B cell (primary cell): ENCODE measurements around the gene SLC9A3. TPM values are rescaled to one million over a fixed set of nuclear protein-coding genes. Genes with fewer than 3 reads are reported as not detected.

Experiments
- ATAC-seq: fragments of 200-7000 bp; cut with Tn5 transposase; one replicate; pipeline ENCODE4 v1.10.0; 2021; ENCODE audit warnings: low read depth, mild to moderate bottlenecking, moderate number of reproducible peaks, moderate library complexity
- CTCF ChIA-PET: fragments of 350-600 bp; sonication (Branson Sonifier 250); formaldehyde crosslinking; loops from one replicate; lab custom pipeline; 2021; ENCODE audit warnings: antibody characterized with exemption, inconsistent platforms; lab: Charles Lee
- POLR2A ChIA-PET: fragments of 350-600 bp; sonication (Branson Sonifier 250); formaldehyde crosslinking; loops from one replicate; lab custom pipeline; 2021; ENCODE audit warnings: antibody characterized with exemption; lab: Charles Lee
- DNase-seq: peaks from one replicate; pipeline ENCODE4 v3.0.0; 2013
- H2AFZ ChIP-seq: 2 replicates; pipeline ENCODE4 v1.6.1; 2012; ENCODE audit warnings: mild to moderate bottlenecking, low read depth, low read length; ENCODE audit not compliant: insufficient read depth, poor library complexity, severe bottlenecking
- H3K27ac ChIP-seq, 2 donors: 1 replicate in 1 of 2; 2 replicates in 1 of 2; pipeline ENCODE4 v1.5.1; 2012 to 2013; ENCODE audit warnings: low read length in 2 of 2, mild to moderate bottlenecking in 2 of 2, moderate library complexity in 1 of 2
- H3K27me3 ChIP-seq, 4 experiments: fragments of 200-600 bp in 1 of 4; sonication (generic) in 1 of 4; replicated peaks in 1 of 4; 1 replicate in 2 of 4; 2 replicates in 2 of 4; pipeline versions ENCODE4 v1.6.1 to v1.7.0; 2013 to 2016; ENCODE audit warnings: low read length in 3 of 4, mild to moderate bottlenecking in 2 of 4, mixed read lengths in 1 of 4, moderate library complexity in 1 of 4; ENCODE audit not compliant: insufficient read depth in 4 of 4, control insufficient read depth in 3 of 4; ENCODE audit errors: control extremely low read depth in 1 of 4
- H3K36me3 ChIP-seq, 2 experiments: replicated peaks in 1 of 2; 1 replicate in 1 of 2; 2 replicates in 1 of 2; pipeline versions ENCODE4 v1.6.1 to v1.7.1; 2013; ENCODE audit warnings: low read length in 1 of 2; ENCODE audit not compliant: insufficient read depth in 2 of 2, control insufficient read depth in 1 of 2; ENCODE audit errors: control extremely low read depth in 1 of 2, extremely low read depth in 1 of 2
- H3K4me1 ChIP-seq, 2 donors: fragments of 200-600 bp in 1 of 2; sonication (generic) in 1 of 2; 1 replicate in 1 of 2; 2 replicates in 1 of 2; pipeline versions ENCODE4 v1.5.1 to v1.6.1; 2013 to 2017; ENCODE audit warnings: low read length in 2 of 2; ENCODE audit not compliant: control insufficient read depth in 2 of 2, insufficient read depth in 2 of 2
- H3K4me2 ChIP-seq: replicated peaks from 2 replicates; pipeline ENCODE3; 2012; ENCODE audit warnings: mild to moderate bottlenecking, low read depth, low read length; ENCODE audit not compliant: poor library complexity, severe bottlenecking
- H3K4me3 ChIP-seq, 5 experiments: fragments of 200-600 bp in 1 of 5; sonication (generic) in 1 of 5; 1 replicate in 3 of 5; 2 replicates in 2 of 5; pipeline versions ENCODE4 v1.5.1 to v1.7.0; 2011 to 2016; ENCODE audit warnings: low read length in 4 of 5, mild to moderate bottlenecking in 4 of 5, low read depth in 2 of 5, control low read depth in 1 of 5, moderate library complexity in 1 of 5; ENCODE audit not compliant: insufficient read depth in 1 of 5; ENCODE audit errors: control extremely low read depth in 1 of 5, extremely low read depth in 1 of 5
- H3K79me2 ChIP-seq: fragments of 200-600 bp; sonication (generic); one replicate; pipeline ENCODE4 v1.6.0; 2016; ENCODE audit warnings: low read length; ENCODE audit not compliant: control insufficient read depth, insufficient read depth
- H3K9ac ChIP-seq: fragments of 200-600 bp; sonication (generic); 2 replicates; pipeline ENCODE4 v1.6.1; 2017; ENCODE audit warnings: mild to moderate bottlenecking, low read length, moderate library complexity
- H3K9me3 ChIP-seq, 3 donors: one replicate each; pipeline versions ENCODE4 v1.6.1 to v1.7.1; 2013; ENCODE audit warnings: low read length in 2 of 3; ENCODE audit not compliant: control insufficient read depth in 2 of 3, insufficient read depth in 1 of 3; ENCODE audit errors: control extremely low read depth in 1 of 3
- H4K20me1 ChIP-seq: 2 replicates; pipeline ENCODE4 v1.6.0; 2012; ENCODE audit warnings: mild to moderate bottlenecking, low read length; ENCODE audit not compliant: insufficient read depth, control insufficient read depth, poor library complexity, severe bottlenecking
- H3K27ac Mint-ChIP-seq: one replicate; pipeline ENCODE4 v1.8.0; 2021; ENCODE audit warnings: mixed read lengths
- H3K27me3 Mint-ChIP-seq: one replicate; pipeline ENCODE4 v1.8.0; 2021; ENCODE audit warnings: mixed read lengths
- H3K4me1 Mint-ChIP-seq: one replicate; pipeline ENCODE4 v1.8.0; 2021; ENCODE audit warnings: mixed read lengths
- H3K4me3 Mint-ChIP-seq: one replicate; pipeline ENCODE4 v1.8.0; 2021; ENCODE audit warnings: mixed read lengths
- H3K9me3 Mint-ChIP-seq: one replicate; pipeline ENCODE4 v1.8.0; 2022; ENCODE audit warnings: mixed read lengths; ENCODE audit not compliant: insufficient read depth
- CTCF ChIP-seq: fragments of 200-600 bp; IDR thresholded peaks from one replicate; pipeline ENCODE4 v1.8.0; 2022; ENCODE audit warnings: antibody characterized with exemption, mild to moderate bottlenecking
- WGBS: methylation state at CpG from one replicate; pipeline ENCODE4 v1.1.5; 2013; ENCODE audit warnings: missing lambda C conversion rate; ENCODE audit not compliant: insufficient coverage; 5-methylcytosine and 5-hydroxymethylcytosine counted together
- intact Hi-C: fragments of 100-400 bp; cut with micrococcal nuclease; formaldehyde crosslinking; loops from one replicate; pipeline ENCODE4 v1.10.0; 2022
- polyA plus RNA-seq: library from polyadenylated mRNA; depleted of rRNA; stranded (reverse); fragments of >200 nt; gene quantifications from 2 replicates; pipeline ENCODE4 v1.2.3, GENCODE V29; 2012
- total RNA-seq, 2 donors: library from RNA; stranded (reverse); fragments of 120-200 nt in 1 of 2; gene quantifications; 1 replicate in 1 of 2; 2 replicates in 1 of 2; pipeline versions ENCODE4 v1.2.3 to v1.2.4, GENCODE V29; 2013 to 2022

Gene SLC9A3
- total and polyA plus RNA-seq, 2 donors (not counting 1 experiment from before 2014, with no cell fraction given), result 0.84 to 2.0 TPM

DNA sequence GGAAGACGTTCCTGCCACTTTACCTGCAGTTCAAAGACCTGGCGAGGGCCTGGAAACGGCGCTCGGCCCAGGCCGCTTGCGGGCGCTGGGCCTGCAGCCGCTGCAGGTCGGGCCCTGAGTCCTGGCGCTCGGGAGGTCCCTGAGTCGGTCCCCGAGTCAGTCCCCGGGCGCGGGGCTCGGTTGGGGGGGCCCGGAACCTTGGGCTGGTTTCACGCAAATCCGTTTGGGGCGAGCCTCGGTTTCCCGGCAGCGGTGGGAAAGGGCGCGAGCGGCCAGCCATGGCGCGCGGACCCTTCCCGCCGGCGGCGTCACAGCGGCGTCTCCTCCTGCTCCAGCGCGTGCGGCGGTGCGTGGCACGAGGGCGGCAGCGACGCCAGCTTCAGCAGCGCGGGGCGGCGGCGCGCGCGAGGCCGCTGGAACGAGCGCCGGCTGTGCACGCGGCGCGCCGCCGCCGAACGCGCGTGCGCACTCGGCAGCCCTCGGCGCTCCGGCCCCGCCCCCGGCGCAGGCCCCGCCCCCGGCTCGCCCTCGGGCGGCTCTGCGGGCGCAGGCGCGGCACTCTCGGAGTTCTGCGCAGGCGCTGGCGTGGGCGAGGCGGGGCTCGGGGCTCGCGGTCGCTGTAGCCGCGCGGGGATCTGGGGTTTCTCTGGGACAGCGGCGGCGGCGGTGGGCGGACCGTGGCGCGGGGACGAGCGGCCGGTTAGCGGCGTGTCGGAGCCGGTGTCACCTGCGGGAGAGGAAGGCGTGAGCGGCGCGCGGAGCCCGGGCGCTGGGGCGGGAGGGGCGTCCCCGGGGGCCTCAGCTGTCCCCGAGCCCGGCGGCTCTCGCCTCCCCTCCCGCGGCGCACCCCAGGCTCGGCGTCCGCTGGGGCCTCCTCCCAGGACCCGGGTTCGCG lies 51.3 kb downstream of the SLC9A3 start:
- Histone ChIP-seq H2AFZ (peak overlapping the region; percentile 87), H3K4me2 (peak overlapping the region; percentile 97), H3K4me1 (peaks cover 34 to 40% of the 10 kb centered on the region in 2 donors), H3K36me3 (peaks cover 4 to 6% of the 10 kb centered on the region in 2 experiments), H3K4me3 (peak overlapping the region; percentile 11 to 89 (median 75)), H3K27me3 (peaks cover 0 to 40% (median 8%) of the 10 kb centered on the region in 4 experiments), H3K9ac (peak overlapping the region; percentile 90), H3K27ac (peak overlapping the region; percentile 44 to 78), H3K79me2 (peaks cover 10% of the 10 kb centered on the region), H3K9me3 (peaks cover 0 to 6% (median 0%) of the 10 kb centered on the region in 3 donors), H4K20me1 (peaks cover 32% of the 10 kb centered on the region)
- intact Hi-C loops, result loop anchor here (1.0 to 2.0 kb wide), 4 partner anchors 9 to 139 kb away; partner anchors contain the start of gene CEP72
- Mint-ChIP-seq H3K27ac (peak overlapping the region; percentile 65), H3K9me3 (no peaks in the 10 kb centered on the region), H3K4me3 (peak overlapping the region; percentile 79), H3K4me1 (peaks cover 31% of the 10 kb centered on the region), H3K27me3 (peaks cover 20% of the 10 kb centered on the region)
- DNase-seq, result peak; percentile 90
- CTCF ChIA-PET, result interaction anchor here (3.8 kb wide), 1 partner anchor 26 kb away, joined by 28 read pairs; no protein-coding TSS in a partner anchor
- POLR2A ChIA-PET, result interaction anchor here (0.9 to 1.4 kb wide), 4 partner anchors 9 to 71 kb away, joined by 3 to 5 read pairs (median 4); partner anchors contain the start of gene EXOC3
- peak; percentile 83 for ATAC-seq
- WGBS, result under 1% methylated on average over 137 of the region's 137 CpGs
- TF ChIP-seq CTCF, result no peak
